ENCODE measurements around the gene F2R. TPM values are rescaled to one million over a fixed set of nuclear protein-coding genes. Genes with fewer than 3 reads are reported as not detected.

F2R gene
- total and polyA plus RNA-seq, 9 of the 15 experiments (the other 6 are each of a cell fraction or from before 2014, with no cell fraction given), result 4.0 to 34.7 (median 15.1) TPM

DNA sequence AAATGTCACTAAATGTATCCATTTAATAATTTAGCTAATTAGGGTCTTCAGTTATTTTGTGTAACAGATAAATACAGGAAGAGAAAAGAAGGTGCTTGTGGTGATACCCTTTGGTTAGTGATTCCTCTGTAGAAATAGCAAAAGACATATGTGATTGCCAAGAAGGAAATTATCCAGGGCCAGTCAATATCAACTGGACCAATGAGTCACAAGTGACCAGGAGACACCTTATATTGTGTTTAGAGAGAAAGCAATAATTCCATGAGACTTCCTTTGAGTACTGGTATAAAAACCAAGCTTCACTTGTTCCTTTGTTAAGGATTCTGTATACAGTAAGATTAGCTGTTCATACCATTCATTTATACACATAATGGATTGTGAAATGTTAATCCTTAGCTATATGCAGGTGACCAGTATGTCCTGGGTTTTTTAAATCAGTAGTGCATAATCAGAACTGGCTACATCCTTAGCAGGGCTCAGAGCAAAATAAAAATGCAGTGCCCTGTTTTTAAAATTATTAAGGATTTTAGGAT, 11.7 kb upstream of the F2R start:
- ChIA-PET CTCF (ENCODE audit: low intra/inter-chr PET ratio) (no interaction called here), POLR2A (interaction anchor here (0.7 to 3.3 kb wide), 4 partner anchors 12 to 161 kb away, joined by 3 to 12 read pairs (median 6); no protein-coding TSS in a partner anchor)
- H3K27ac ChIP-seq (ENCODE audit: extremely low read depth, low read depth, low read length), result no peak overlapping the region
- no peaks in the 10 kb centered on the region for H3K9me1 ChIP-seq (ENCODE audit: control insufficient read depth, insufficient read depth, low read length)
- BruUV-seq (replicated peaks), result no TSS peak
- H3K79me2 ChIP-seq (ENCODE audit: control insufficient read depth, insufficient read depth, low read length), result no peaks in the 10 kb centered on the region
- H3K4me1 ChIP-seq (replicated peaks in 1 of 2; ENCODE audit: control insufficient read depth in 2 of 2, insufficient read depth in 2 of 2, low read length in 2 of 2), result no peaks in the 10 kb centered on the region
- H3K9ac ChIP-seq (ENCODE audit: insufficient read depth in 1 of 2, low read depth in 2 of 2, low read length in 2 of 2), result no peak overlapping the region
- DNase-seq (ENCODE audit: extremely low read depth in 1 of 4, low spot score in 3 of 4) (no peak), ATAC-seq (no peak), FAIRE-seq (no peak)
- H3K27me3 ChIP-seq (ENCODE audit: control insufficient read depth in 2 of 2, insufficient read depth in 2 of 2, low read length in 2 of 2), result no peaks in the 10 kb centered on the region
- no peak overlapping the region for H3K4me2 ChIP-seq (ENCODE audit: insufficient read depth, low read length)
- no peak overlapping the region for H3K4me3 ChIP-seq
- TF ChIP-seq ZBTB1 (CRISPR knock-in tag; IDR thresholded peaks at IDR 0.05; ENCODE audit: borderline replicate concordance, low read depth) (no peak), RHOXF2B (CRISPR knock-in tag; conservative IDR thresholded peaks at IDR 0.05) (no peak), ATF1 (CRISPR knock-in tag; IDR thresholded peaks at IDR 0.05) (no peak), ATF1 (tag; IDR thresholded peaks at IDR 0.05) (no peak), PCBP2 (IDR thresholded peaks at IDR 0.05; ENCODE audit: low read depth, low read length, poor library complexity, severe bottlenecking) (no peak), ZBTB17 (CRISPR knock-in tag; IDR thresholded peaks at IDR 0.05) (no peak), ZNF76 (CRISPR knock-in tag; IDR thresholded peaks at IDR 0.05; ENCODE audit: borderline replicate concordance) (no peak), ZNF239 (CRISPR knock-in tag; IDR thresholded peaks at IDR 0.05) (no peak), DMBX1 (CRISPR knock-in tag; IDR thresholded peaks at IDR 0.05; ENCODE audit: borderline replicate concordance) (no peak), POLR2A (conservative IDR thresholded peaks at IDR 0.05) (no peak)
- TF ChIP-seq, protein P1, sequence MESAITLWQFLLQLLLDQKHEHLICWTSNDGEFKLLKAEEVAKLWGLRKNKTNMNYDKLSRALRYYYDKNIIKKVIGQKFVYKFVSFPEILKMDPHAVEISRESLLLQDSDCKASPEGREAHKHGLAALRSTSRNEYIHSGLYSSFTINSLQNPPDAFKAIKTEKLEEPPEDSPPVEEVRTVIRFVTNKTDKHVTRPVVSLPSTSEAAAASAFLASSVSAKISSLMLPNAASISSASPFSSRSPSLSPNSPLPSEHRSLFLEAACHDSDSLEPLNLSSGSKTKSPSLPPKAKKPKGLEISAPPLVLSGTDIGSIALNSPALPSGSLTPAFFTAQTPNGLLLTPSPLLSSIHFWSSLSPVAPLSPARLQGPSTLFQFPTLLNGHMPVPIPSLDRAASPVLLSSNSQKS (CRISPR knock-in tag; IDR thresholded peaks at IDR 0.05), result no peak
- TF ChIP-seq, protein P2, sequence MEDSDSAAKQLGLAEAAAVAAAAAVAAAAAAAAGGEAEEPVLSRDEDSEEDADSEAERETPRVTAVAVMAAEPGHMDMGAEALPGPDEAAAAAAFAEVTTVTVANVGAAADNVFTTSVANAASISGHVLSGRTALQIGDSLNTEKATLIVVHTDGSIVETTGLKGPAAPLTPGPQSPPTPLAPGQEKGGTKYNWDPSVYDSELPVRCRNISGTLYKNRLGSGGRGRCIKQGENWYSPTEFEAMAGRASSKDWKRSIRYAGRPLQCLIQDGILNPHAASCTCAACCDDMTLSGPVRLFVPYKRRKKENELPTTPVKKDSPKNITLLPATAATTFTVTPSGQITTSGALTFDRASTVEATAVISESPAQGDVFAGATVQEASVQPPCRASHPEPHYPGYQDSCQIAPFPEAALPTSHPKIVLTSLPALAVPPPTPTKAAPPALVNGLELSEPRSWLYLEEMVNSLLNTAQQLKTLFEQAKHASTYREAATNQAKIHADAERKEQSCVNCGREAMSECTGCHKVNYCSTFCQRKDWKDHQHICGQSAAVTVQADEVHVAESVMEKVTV (CRISPR knock-in tag; IDR thresholded peaks at IDR 0.05), result no peak
- intact Hi-C loops (cut with micrococcal nuclease), result no loop called here
- H3K36me3 ChIP-seq (ENCODE audit: control insufficient read depth, insufficient read depth, low read length), result no peaks in the 10 kb centered on the region; the same call in 2 of the 3 replicates
- H2AFZ ChIP-seq (ENCODE audit: low read depth, low read length), result no peak overlapping the region
- in situ Hi-C loops (cut with MboI), result no loop called here
- H4K20me1 ChIP-seq (replicated peaks; ENCODE audit: control insufficient read depth, insufficient read depth, low read length), result no peaks in the 10 kb centered on the region
- H3K9me3 ChIP-seq (replicated peaks; ENCODE audit: control insufficient read depth, insufficient read depth, low read depth, low read length), result no peaks in the 10 kb centered on the region
